WTC11 (cell line): ENCODE measurements around the gene PRKCE. TPM values are rescaled to one million over a fixed set of nuclear protein-coding genes. Genes with fewer than 3 reads are reported as not detected.

ENCODE experiments used
- ATAC-seq: fragments of 200-7000 bp; cut with Tn5 transposase; 2 replicates; pipeline ENCODE4 v1.10.0; 2021; ENCODE audit warnings: mild to moderate bottlenecking, moderate library complexity
- CTCF ChIA-PET: fragments of 300-600 bp; sonication (Branson Sonifier 250); formaldehyde crosslinking; loops from one replicate; lab custom pipeline; 2021; ENCODE audit warnings: antibody characterized with exemption; lab: Charles Lee
- POLR2A ChIA-PET: fragments of 350-600 bp; sonication (Branson Sonifier 250); formaldehyde crosslinking; loops from one replicate; lab custom pipeline; 2021; ENCODE audit warnings: antibody characterized with exemption; lab: Charles Lee
- DNase-seq: peaks from one replicate; pipeline ENCODE4 v3.0.0; 2021; ENCODE audit warnings: low spot score
- H3K27ac Mint-ChIP-seq: 2 replicates; pipeline ENCODE4 v1.8.0; 2021; ENCODE audit warnings: mixed read lengths
- H3K27me3 Mint-ChIP-seq: 2 replicates; pipeline ENCODE4 v1.8.0; 2021; ENCODE audit warnings: low read depth, mild to moderate bottlenecking, moderate library complexity, mixed read lengths
- H3K36me3 Mint-ChIP-seq: 2 replicates; pipeline ENCODE4 v1.8.0; 2021; ENCODE audit warnings: mixed read lengths
- H3K4me1 Mint-ChIP-seq: 2 replicates; pipeline ENCODE4 v1.8.0; 2022; ENCODE audit warnings: mixed read lengths
- H3K4me3 Mint-ChIP-seq: 2 replicates; pipeline ENCODE4 v1.8.0; 2021; ENCODE audit warnings: mild to moderate bottlenecking, moderate library complexity, mixed read lengths
- H3K9me3 Mint-ChIP-seq: 2 replicates; pipeline ENCODE4 v1.8.0; 2021; ENCODE audit warnings: mixed read lengths
- AFF4 ChIP-seq: sonication (generic); formaldehyde crosslinking; IDR thresholded peaks from 2 replicates; pipeline ENCODE4 v1.8.1; 2023; ENCODE audit warnings: mild to moderate bottlenecking, missing genetic modification reagents, borderline replicate concordance
- ATF1 ChIP-seq: sonication (generic); formaldehyde crosslinking; IDR thresholded peaks from 2 replicates; pipeline ENCODE4 v1.8.1; 2023; ENCODE audit warnings: mild to moderate bottlenecking, moderate library complexity, missing genetic modification reagents
- CREM ChIP-seq: sonication (generic); formaldehyde crosslinking; IDR thresholded peaks from 2 replicates; pipeline ENCODE4 v1.8.1; 2022; ENCODE audit warnings: mild to moderate bottlenecking, missing genetic modification reagents, moderate library complexity
- E2F4 ChIP-seq: sonication (generic); formaldehyde crosslinking; IDR thresholded peaks from 2 replicates; pipeline ENCODE4 v1.8.1; 2022; ENCODE audit warnings: low read depth, mild to moderate bottlenecking, moderate library complexity, missing genetic modification reagents, borderline replicate concordance
- EMX1 ChIP-seq: fragments of 250-450 bp; sonication (Bioruptor Pico); IDR thresholded peaks from 2 replicates; pipeline ENCODE4 v1.8.0; 2021; ENCODE audit warnings: mild to moderate bottlenecking
- FOXJ3 ChIP-seq: sonication (generic); formaldehyde crosslinking; IDR thresholded peaks from 2 replicates; pipeline ENCODE4 v1.9.0; 2021; ENCODE audit warnings: missing genetic modification reagents, mild to moderate bottlenecking, borderline replicate concordance
- FOXK1 ChIP-seq: sonication (generic); formaldehyde crosslinking; IDR thresholded peaks from 2 replicates; pipeline ENCODE4 v1.8.0; 2022; ENCODE audit warnings: mild to moderate bottlenecking, moderate library complexity, missing genetic modification reagents
- GABPB1 ChIP-seq: sonication (generic); formaldehyde crosslinking; IDR thresholded peaks from 2 replicates; pipeline ENCODE4 v1.8.1; 2023; ENCODE audit warnings: mild to moderate bottlenecking, missing genetic modification reagents
- HMGA2 ChIP-seq: fragments of 250-450 bp; sonication (Bioruptor Pico); IDR thresholded peaks from 2 replicates; pipeline ENCODE4 v1.4.0; 2021; ENCODE audit warnings: mild to moderate bottlenecking, moderate library complexity
- IRF1 ChIP-seq: sonication (generic); formaldehyde crosslinking; IDR thresholded peaks from 2 replicates; pipeline ENCODE4 v1.8.0; 2023; ENCODE audit warnings: missing genetic modification reagents
- IRF2 ChIP-seq: sonication (generic); formaldehyde crosslinking; IDR thresholded peaks from 2 replicates; pipeline ENCODE4 v1.8.0; 2022; ENCODE audit warnings: low read depth, missing genetic modification reagents, borderline replicate concordance
- JUN ChIP-seq: sonication (generic); formaldehyde crosslinking; IDR thresholded peaks from 2 replicates; pipeline ENCODE4 v1.8.0; 2023; ENCODE audit warnings: mild to moderate bottlenecking, missing genetic modification reagents
- MAX ChIP-seq: sonication (generic); formaldehyde crosslinking; IDR thresholded peaks from 2 replicates; pipeline ENCODE4 v1.8.0; 2022; ENCODE audit warnings: mild to moderate bottlenecking, missing genetic modification reagents
- NFATC4 ChIP-seq: fragments of 250-450 bp; sonication (Bioruptor Pico); IDR thresholded peaks from 2 replicates; pipeline ENCODE4 v1.9.0; 2021; ENCODE audit warnings: mild to moderate bottlenecking
- TCF7 ChIP-seq: sonication (generic); formaldehyde crosslinking; IDR thresholded peaks from 2 replicates; pipeline ENCODE4 v1.8.0; 2022; ENCODE audit warnings: mild to moderate bottlenecking, low read depth, missing genetic modification reagents, moderate library complexity
- TEAD1 ChIP-seq: sonication (generic); formaldehyde crosslinking; IDR thresholded peaks from 2 replicates; pipeline ENCODE4 v1.8.0; 2022; ENCODE audit warnings: mild to moderate bottlenecking, missing genetic modification reagents
- TEAD4 ChIP-seq: sonication (generic); formaldehyde crosslinking; IDR thresholded peaks from 2 replicates; pipeline ENCODE4 v1.8.0; 2022; ENCODE audit warnings: mild to moderate bottlenecking, missing genetic modification reagents
- ZBTB43 ChIP-seq: sonication (generic); formaldehyde crosslinking; IDR thresholded peaks from 2 replicates; pipeline ENCODE4 v1.8.1; 2023; ENCODE audit warnings: mild to moderate bottlenecking, missing genetic modification reagents
- ZNF121 ChIP-seq: sonication (generic); formaldehyde crosslinking; IDR thresholded peaks from 2 replicates; pipeline ENCODE4 v1.8.0; 2023; ENCODE audit warnings: missing genetic modification reagents
- ZNF281 ChIP-seq: sonication (generic); formaldehyde crosslinking; IDR thresholded peaks from 2 replicates; pipeline ENCODE4 v1.8.0; 2023; ENCODE audit warnings: mild to moderate bottlenecking, missing genetic modification reagents
- ZNF671 ChIP-seq: fragments of 250-450 bp; sonication (Bioruptor Pico); IDR thresholded peaks from 2 replicates; pipeline ENCODE4 v1.8.0; 2021; ENCODE audit warnings: mild to moderate bottlenecking
- total RNA-seq: library from RNA; stranded (reverse); gene quantifications from 3 replicates; pipeline ENCODE4 v1.2.3, GENCODE V29; 2021
- TF ChIP-seq, protein P1 (sequence below): sonication (generic); formaldehyde crosslinking; IDR thresholded peaks from 2 replicates; pipeline ENCODE4 v1.8.1; 2022; ENCODE audit warnings: low read depth, missing genetic modification reagents, borderline replicate concordance
- TF ChIP-seq, protein P2 (sequence below): sonication (generic); formaldehyde crosslinking; IDR thresholded peaks from 2 replicates; pipeline ENCODE4 v1.8.0; 2022; ENCODE audit warnings: missing genetic modification reagents

PRKCE gene
- total RNA-seq, 1 experiment from 2014 or later = 5.8 TPM

- TF ChIP-seq NFATC4 (CRISPR knock-in tag) (no peak), ZNF121 (CRISPR knock-in tag) (no peak), IRF1 (no peak), EMX1 (CRISPR knock-in tag) (no peak), TEAD1 (CRISPR knock-in tag) (no peak), GABPB1 (CRISPR knock-in tag) (no peak), CREM (no peak), TCF7 (CRISPR knock-in tag) (no peak), FOXK1 (CRISPR knock-in tag) (no peak), TEAD4 (CRISPR knock-in tag) (no peak), HMGA2 (CRISPR knock-in tag) (no peak), ZNF281 (CRISPR knock-in tag) (no peak), FOXJ3 (CRISPR knock-in tag) (no peak), MAX (CRISPR knock-in tag) (no peak)
- TF ChIP-seq, protein P1, sequence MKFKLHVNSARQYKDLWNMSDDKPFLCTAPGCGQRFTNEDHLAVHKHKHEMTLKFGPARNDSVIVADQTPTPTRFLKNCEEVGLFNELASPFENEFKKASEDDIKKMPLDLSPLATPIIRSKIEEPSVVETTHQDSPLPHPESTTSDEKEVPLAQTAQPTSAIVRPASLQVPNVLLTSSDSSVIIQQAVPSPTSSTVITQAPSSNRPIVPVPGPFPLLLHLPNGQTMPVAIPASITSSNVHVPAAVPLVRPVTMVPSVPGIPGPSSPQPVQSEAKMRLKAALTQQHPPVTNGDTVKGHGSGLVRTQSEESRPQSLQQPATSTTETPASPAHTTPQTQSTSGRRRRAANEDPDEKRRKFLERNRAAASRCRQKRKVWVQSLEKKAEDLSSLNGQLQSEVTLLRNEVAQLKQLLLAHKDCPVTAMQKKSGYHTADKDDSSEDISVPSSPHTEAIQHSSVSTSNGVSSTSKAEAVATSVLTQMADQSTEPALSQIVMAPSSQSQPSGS = no peak
- TF ChIP-seq, protein P2, sequence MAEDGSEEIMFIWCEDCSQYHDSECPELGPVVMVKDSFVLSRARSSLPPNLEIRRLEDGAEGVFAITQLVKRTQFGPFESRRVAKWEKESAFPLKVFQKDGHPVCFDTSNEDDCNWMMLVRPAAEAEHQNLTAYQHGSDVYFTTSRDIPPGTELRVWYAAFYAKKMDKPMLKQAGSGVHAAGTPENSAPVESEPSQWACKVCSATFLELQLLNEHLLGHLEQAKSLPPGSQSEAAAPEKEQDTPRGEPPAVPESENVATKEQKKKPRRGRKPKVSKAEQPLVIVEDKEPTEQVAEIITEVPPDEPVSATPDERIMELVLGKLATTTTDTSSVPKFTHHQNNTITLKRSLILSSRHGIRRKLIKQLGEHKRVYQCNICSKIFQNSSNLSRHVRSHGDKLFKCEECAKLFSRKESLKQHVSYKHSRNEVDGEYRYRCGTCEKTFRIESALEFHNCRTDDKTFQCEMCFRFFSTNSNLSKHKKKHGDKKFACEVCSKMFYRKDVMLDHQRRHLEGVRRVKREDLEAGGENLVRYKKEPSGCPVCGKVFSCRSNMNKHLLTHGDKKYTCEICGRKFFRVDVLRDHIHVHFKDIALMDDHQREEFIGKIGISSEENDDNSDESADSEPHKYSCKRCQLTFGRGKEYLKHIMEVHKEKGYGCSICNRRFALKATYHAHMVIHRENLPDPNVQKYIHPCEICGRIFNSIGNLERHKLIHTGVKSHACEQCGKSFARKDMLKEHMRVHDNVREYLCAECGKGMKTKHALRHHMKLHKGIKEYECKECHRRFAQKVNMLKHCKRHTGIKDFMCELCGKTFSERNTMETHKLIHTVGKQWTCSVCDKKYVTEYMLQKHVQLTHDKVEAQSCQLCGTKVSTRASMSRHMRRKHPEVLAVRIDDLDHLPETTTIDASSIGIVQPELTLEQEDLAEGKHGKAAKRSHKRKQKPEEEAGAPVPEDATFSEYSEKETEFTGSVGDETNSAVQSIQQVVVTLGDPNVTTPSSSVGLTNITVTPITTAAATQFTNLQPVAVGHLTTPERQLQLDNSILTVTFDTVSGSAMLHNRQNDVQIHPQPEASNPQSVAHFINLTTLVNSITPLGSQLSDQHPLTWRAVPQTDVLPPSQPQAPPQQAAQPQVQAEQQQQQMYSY = no peak
These were observed 23.9 kb downstream of the PRKCE start (continued) for GRCh38 chr2:45675263-45675812.

GRCh38 chr2:45676088-45676487 lies 24.6 kb downstream of the PRKCE start:
- Mint-ChIP-seq H3K27ac (no peak overlapping the region), H3K36me3 (no peaks in the 10 kb centered on the region), H3K4me3 (no peak overlapping the region), H3K9me3 (no peaks in the 10 kb centered on the region), H3K4me1 (peaks cover 21% of the 10 kb centered on the region), H3K27me3 (no peaks in the 10 kb centered on the region; the same call in 1 of the 2 replicates)
- no peak for ATAC-seq
- no peak for DNase-seq
- ChIA-PET POLR2A (no interaction called here), CTCF (interaction anchor here (1.4 kb wide), 1 partner anchor 103 kb away, joined by 4 read pairs; no protein-coding TSS in a partner anchor)
- TF ChIP-seq E2F4 (no peak), ZBTB43 (CRISPR knock-in tag) (no peak), IRF2 (CRISPR knock-in tag) (no peak), ATF1 (CRISPR knock-in tag) (no peak), JUN (CRISPR knock-in tag) (no peak), EMX1 (CRISPR knock-in tag) (no peak), AFF4 (CRISPR knock-in tag) (no peak), ZNF671 (CRISPR knock-in tag) (no peak)
